GM18505 (cell line): ENCODE measurements around the gene CTSC.
"Not testable (repeated sequence)": the region's sequence is repeated elsewhere in the genome, so short reads cannot be mapped to it uniquely, and the experiment has no call there.

Experiments
- ATAC-seq: cut with Tn5 transposase; IDR thresholded peaks from one replicate; pipeline ENCODE4 v1.9.1; 2021; ENCODE audit not compliant: unreplicated experiment
- POLR2A ChIP-seq: IDR thresholded peaks from 4 replicates; pipeline ENCODE4 v1.6.1; 2011; ENCODE audit warnings: borderline replicate concordance; ENCODE audit not compliant: insufficient read depth, insufficient read length; ENCODE audit errors: extremely low read depth

The CTSC gene

DNA sequence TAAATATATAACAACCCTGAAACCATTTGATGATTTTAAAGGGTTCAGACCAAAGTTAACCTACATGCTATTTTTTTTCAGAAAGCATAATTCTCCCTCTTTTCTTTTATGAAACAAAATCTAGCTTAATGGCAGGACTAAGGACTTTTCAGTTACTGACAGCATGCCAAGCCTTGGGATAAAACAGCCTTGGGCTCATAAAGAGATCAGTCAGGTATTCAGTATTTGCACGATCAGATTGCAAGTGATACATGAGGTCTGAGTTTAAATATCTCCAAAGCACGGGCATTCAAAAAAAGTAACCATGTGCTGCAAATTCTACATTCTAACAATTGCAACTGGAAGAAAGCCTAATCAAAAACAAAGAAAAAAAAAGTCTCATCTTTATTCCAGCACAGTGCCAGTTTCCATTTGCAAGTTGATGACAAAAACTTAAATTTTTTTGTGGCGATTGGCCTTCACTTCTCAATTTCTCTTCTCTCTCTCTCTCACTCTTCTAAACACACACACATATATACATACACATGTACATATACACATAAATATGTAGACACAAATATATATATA lies 60.1 kb downstream of the CTSC start:
- TF ChIP-seq POLR2A = no peak

DNA sequence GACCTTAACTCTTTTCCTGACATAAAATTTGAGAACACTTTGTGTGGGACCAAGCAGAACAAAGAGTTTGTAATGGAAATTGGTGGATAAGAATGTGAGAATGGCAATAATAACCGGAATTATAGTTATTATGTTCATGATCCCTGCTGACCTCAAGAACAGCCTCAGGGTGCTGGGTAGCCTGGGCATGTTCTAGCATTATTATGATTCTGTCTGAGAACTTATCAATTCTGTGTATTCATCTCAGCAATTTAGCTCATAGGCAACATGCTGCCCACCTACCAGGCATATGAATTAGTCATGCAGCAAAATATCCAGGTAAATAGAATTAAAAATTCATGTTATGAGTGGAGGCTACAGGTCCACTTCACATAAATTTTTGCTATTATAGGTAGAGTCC lies 61.9 kb downstream of the CTSC start:
- no peak for TF ChIP-seq POLR2A
- ATAC-seq = no peak

More for the DNA sequence above, 60.1 kb downstream of the CTSC start:
- no peak for ATAC-seq

DNA sequence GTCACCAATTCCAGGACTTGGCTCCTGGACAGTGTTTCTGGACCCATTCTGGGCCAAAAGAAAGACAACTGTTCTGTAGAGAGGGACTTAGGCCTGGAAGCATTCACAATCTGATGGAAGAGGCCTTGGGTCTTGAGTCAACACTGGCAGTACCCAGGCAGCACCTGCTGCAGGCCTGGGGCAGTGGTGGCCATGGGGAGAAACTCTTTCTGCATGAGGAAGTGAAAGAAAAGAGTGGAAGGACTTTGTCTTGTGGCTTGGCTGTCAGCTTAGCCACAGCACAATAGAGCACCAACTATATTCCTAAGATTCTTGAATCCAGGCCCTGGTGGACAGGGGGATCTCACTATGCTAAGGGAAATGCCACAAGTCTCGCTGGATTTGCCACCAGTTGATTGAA lies 70.6 kb downstream of the CTSC start:
- no peak for TF ChIP-seq POLR2A
- ATAC-seq = peak; percentile 69

DNA sequence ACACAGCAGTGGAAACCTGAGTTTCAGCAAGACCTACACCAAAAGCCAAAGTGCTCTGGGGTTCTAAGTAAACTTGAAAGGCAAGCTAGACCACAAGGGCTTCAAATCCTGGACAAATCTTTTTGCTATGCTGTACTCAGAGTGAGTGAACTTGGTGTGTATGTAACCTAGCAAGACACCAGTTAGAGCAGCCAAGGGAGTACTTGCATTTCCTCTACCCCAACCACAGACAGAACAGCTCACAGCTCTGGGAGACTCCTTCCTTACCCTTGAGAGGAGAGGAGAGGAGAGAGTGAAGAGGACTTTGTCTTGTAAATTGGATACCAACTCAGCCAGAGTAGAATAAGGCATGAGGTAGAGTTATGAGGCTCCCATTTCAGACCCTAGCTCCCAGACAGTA lies 71.4 kb downstream of the CTSC start:
- TF ChIP-seq POLR2A = no peak

DNA sequence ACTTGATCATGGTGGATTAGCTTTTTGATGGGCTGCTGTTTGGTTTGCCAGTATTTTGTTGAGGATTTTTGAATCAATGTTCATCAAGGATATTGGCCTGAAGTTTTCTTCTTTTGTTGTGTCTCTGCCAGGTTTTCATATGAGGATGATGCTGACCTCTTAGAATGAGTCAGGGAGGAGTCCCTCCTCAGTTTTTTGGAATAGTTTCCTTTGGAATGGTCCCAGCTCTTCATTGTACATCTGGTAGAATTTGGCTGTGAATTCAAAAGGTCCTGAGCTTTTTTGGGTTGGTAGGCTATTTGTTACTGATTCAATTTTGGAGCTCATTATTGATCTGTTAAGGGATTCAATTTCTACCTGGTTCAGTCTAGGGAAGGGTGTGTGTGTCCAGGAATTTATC lies 78.1 kb downstream of the CTSC start:
- no peak for ATAC-seq
- no peak for TF ChIP-seq POLR2A

More for the DNA sequence above, 71.4 kb downstream of the CTSC start:
- no peak for ATAC-seq

DNA sequence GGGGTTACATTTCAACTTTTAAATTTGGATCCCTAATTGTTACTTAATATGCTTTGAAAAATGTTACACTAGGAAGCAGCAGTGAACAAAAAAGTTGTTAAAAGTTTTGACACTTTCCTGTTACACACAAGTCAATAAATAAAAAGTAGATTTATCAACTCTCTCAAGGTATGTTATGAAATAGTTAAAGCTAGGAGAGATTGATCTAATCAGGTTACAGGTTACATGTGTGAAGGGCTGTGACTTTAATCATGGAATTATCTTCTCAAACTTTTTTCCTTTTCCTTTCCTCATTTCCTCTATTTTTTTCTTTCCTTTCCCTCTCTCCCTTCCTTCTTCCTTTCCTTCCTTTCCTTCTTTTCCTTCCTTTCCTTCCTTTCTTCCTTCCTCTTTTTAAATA lies 85.3 kb downstream of the CTSC start:
- no peak for TF ChIP-seq POLR2A

DNA sequence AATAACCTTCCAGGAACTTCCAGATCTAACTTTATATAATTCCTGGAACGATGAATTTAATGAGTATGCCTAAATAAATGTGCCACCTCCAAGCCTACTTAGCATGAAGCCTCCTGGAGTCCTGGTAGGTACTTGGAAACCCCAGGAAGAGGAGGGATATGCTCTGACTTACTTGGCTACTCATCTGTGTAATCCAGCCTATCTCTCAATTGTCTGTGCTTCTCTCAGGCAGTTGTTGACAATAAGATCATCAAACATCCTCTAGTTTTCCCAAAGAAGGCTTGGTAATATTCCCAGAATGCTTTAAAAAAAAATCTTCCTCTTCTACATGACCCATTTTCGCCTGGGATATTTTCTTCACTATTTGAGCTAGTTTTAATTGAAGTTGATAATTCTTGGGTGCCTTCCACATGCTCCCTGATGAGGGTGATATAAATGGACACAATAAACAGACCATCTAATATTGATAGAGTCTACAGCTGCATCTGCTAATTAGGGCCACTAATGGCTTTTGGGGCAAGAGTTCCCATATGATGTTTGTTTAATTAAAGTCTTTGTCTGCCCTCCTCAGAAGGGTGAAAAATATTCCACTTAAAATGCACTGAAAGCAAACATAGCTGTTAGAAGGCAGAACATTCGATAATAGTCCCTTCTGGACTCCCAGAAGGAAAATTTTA lies 86.8 kb downstream of the CTSC start:
- no peak for ATAC-seq
- no peak for TF ChIP-seq POLR2A

More for the DNA sequence above, 85.3 kb downstream of the CTSC start:
- no peak for ATAC-seq

DNA sequence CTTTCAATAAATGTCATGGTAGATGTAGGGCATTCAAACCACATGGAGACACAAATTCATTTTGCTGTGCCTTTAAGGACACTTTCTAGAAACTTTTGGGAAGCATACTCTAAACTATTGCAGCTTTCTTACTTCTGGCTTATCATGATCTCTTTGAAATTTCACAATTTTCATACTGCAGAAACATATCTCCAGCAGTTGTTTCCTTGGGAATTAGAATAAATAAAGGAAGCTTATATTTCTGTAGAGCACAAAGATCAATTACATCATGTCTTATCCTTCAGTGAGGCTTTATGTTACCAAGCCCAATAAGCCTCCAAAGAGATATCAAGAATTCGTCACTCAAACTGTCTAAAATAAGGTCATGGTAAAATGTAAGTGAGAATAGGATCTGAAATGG lies 87.8 kb downstream of the CTSC start:
- ATAC-seq = no peak
- no peak for TF ChIP-seq POLR2A

DNA sequence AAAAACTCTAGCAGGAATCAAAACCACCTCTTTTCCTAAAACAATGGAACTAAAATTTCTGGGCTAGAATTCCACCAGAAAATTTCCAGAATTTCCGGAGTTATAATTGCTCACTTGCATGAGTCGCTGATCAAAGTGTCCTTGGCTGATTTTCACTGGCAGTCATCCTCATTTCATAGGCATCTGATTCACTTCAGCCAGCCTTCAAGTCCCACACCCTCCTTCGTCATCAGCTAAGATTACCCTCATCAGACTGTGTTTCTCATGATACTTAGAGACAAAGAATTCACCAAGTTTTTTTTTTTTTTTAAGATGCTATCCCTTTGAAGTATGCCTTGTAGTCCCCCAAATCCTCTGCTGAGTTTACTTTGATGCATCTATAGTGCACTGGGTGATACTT lies 90.8 kb downstream of the CTSC start:
- TF ChIP-seq POLR2A = no peak
- ATAC-seq = no peak

DNA sequence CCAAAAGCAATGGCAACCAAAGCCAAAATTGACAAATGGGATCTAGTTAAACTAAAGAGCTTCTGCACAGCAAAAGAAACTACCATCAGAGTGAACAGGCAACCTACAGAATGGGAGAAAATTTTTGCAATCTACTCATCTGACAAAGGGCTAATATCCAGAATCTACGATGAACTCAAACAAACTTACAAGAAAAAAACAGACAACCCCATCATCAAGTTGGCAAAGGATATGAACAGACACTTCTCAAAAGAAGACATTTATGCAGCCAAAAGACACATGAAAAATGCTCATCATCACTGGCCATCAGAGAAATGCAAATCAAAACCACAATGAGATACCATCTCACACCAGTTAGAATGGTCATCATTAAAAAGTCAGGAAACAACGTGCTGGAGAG lies 92.0 kb downstream of the CTSC start:
- not testable (repeated sequence) for ATAC-seq
